DND-41 (cell line): ENCODE results near the gene ENPEP.

Experiments used
- CTCF ChIP-seq: IDR thresholded peaks from 2 replicates; pipeline ENCODE4 v1.5.1; 2012; ENCODE audit warnings: borderline replicate concordance, low read length, moderate library complexity, mild to moderate bottlenecking; ENCODE audit not compliant: poor library complexity, severe bottlenecking; ENCODE audit errors: extremely low read depth
- EZH2 ChIP-seq: IDR thresholded peaks from 3 replicates; pipeline ENCODE4 v1.6.1; 2012; ENCODE audit warnings: borderline replicate concordance, low read depth, mild to moderate bottlenecking, moderate library complexity, low read length, inconsistent platforms; ENCODE audit not compliant: severe bottlenecking

GRCh38 chr4:110501826-110502225 lies 25.9 kb downstream of the ENPEP start:
- TF ChIP-seq CTCF (no peak), EZH2 (no peak)
